Measurements from ENCODE around the gene PTGIS. TPM values are rescaled to one million over a fixed set of nuclear protein-coding genes. Genes with fewer than 3 reads are reported as not detected.

The PTGIS gene
- total RNA-seq, 2 experiments from 2014 or later: 1.9 to 2.5 TPM

GRCh38 chr20:49457444-49457843, 110.5 kb downstream of the PTGIS start:
- H3K4me3 Mint-ChIP-seq: no peak overlapping the region

GRCh38 chr20:49456646-49457045, 111.3 kb downstream of the PTGIS start:
- Mint-ChIP-seq H3K9me3 (ENCODE audit: insufficient read depth) (no peaks in the 10 kb centered on the region), H3K4me3 (no peak overlapping the region), H3K36me3 (ENCODE audit: low read depth) (no peaks in the 10 kb centered on the region), H3K27me3 (ENCODE audit: low read depth) (peaks cover 19% of the 10 kb centered on the region), H3K27ac (no peak overlapping the region), H3K4me1 (ENCODE audit: low read depth) (no peaks in the 10 kb centered on the region)
- ChIA-PET POLR2A (no interaction called here), CTCF (no interaction called here)
- ATAC-seq (no peak), DNase-seq (no peak)

More at GRCh38 chr20:49457444-49457843, 110.5 kb downstream of the PTGIS start:
- no peak for DNase-seq
- Mint-ChIP-seq H3K27me3 (ENCODE audit: low read depth) (peaks cover 24% of the 10 kb centered on the region), H3K4me1 (ENCODE audit: low read depth) (no peaks in the 10 kb centered on the region), H3K36me3 (ENCODE audit: low read depth) (no peaks in the 10 kb centered on the region), H3K27ac (no peak overlapping the region), H3K9me3 (ENCODE audit: insufficient read depth) (no peaks in the 10 kb centered on the region)
- no peak for ATAC-seq
- ChIA-PET POLR2A (no interaction called here), CTCF (no interaction called here)

- H3K4me3 Mint-ChIP-seq: no peak overlapping the region
- ChIA-PET POLR2A (no interaction called here), CTCF (no interaction called here)
- H3K27me3 Mint-ChIP-seq (ENCODE audit: low read depth): peaks cover 21% of the 10 kb centered on the region
- no peaks in the 10 kb centered on the region for H3K36me3 Mint-ChIP-seq (ENCODE audit: low read depth)
- H3K27ac Mint-ChIP-seq: no peak overlapping the region
- no peaks in the 10 kb centered on the region for H3K4me1 Mint-ChIP-seq (ENCODE audit: low read depth)
- DNase-seq (no peak), ATAC-seq (no peak)
- no peaks in the 10 kb centered on the region for H3K9me3 Mint-ChIP-seq (ENCODE audit: insufficient read depth)
Measured at GRCh38 chr20:49455691-49456090, 112.2 kb downstream of the PTGIS start.

Other genes starting within 250 kb of the PTGIS start
- gene KCNB1, start 85.5 kb downstream of the PTGIS start, total RNA-seq: not detected
- 10 to 100 TPM; 13.3 to 13.4 TPM for gene B4GALT5, start 145.7 kb upstream of the PTGIS start, total RNA-seq
- gene SLC9A8, start 244.7 kb upstream of the PTGIS start, total RNA-seq: 10 to 100 TPM; 19.4 to 20.5 TPM